Neural cell (in vitro differentiated cells): ENCODE data around the gene CTDSPL. TPM values are rescaled to one million over a fixed set of nuclear protein-coding genes. Genes with fewer than 3 reads are reported as not detected.

ENCODE experiments used
- H2AFZ ChIP-seq: fragments of 200-600, 300-800 bp; sonication (generic), shearing (Covaris generic); 2 replicates; pipeline ENCODE4 v1.6.0; 2014; ENCODE audit warnings: low read depth, mild to moderate bottlenecking, antibody characterized with exemption, low read length, moderate library complexity
- H3F3A ChIP-seq: fragments of 200-600 bp; shearing (Covaris generic); 2 replicates; pipeline ENCODE4 v1.6.1; 2016; ENCODE audit warnings: mild to moderate bottlenecking, moderate library complexity, mixed read lengths, antibody characterized with exemption, low read length; ENCODE audit not compliant: insufficient read depth, poor library complexity, severe bottlenecking
- H3K27ac ChIP-seq: fragments of 200-600, 300-800 bp; sonication (generic), shearing (Covaris generic); 2 replicates; pipeline ENCODE4 v1.5.1; 2014; ENCODE audit warnings: mild to moderate bottlenecking, low read length, moderate library complexity
- H3K27me3 ChIP-seq: fragments of 300-800, 200-600 bp; sonication (generic), shearing (Covaris generic); 2 replicates; pipeline ENCODE4 v1.6.0; 2014; ENCODE audit warnings: mild to moderate bottlenecking, low read depth, low read length, moderate library complexity; ENCODE audit not compliant: insufficient read depth
- H3K36me3 ChIP-seq: fragments of 300-800, 200-600 bp; sonication (generic), shearing (Covaris generic); 2 replicates; pipeline ENCODE4 v1.5.1; 2014; ENCODE audit warnings: mild to moderate bottlenecking, antibody characterized with exemption, low read length, moderate library complexity; ENCODE audit not compliant: insufficient read depth
- H3K4me2 ChIP-seq: fragments of 300-800, 200-600 bp; sonication (generic), shearing (Covaris generic); 2 replicates; pipeline ENCODE4 v1.6.0; 2014; ENCODE audit warnings: mild to moderate bottlenecking, low read length
- H3K4me3 ChIP-seq: fragments of 300-800, 200-600 bp; sonication (generic), shearing (Covaris generic); 2 replicates; pipeline ENCODE4 v1.5.1; 2014; ENCODE audit warnings: mild to moderate bottlenecking, low read length, moderate library complexity
- H3K79me2 ChIP-seq: fragments of 200-600 bp; shearing (Covaris generic); replicated peaks from 2 replicates; pipeline ENCODE4 v1.6.0; 2014; ENCODE audit warnings: mild to moderate bottlenecking, low read length, moderate library complexity; ENCODE audit not compliant: insufficient read depth
- H3K9ac ChIP-seq: fragments of 300-800, 200-600 bp; sonication (generic), shearing (Covaris generic); 2 replicates; pipeline ENCODE4 v1.6.1; 2016; ENCODE audit warnings: mild to moderate bottlenecking, low read length, mixed read lengths
- H3K9me2 ChIP-seq: fragments of 200-600 bp; shearing (Covaris generic); 2 replicates; pipeline ENCODE4 v1.6.1; 2016; ENCODE audit warnings: mild to moderate bottlenecking, low read length, mixed read lengths; ENCODE audit not compliant: insufficient read depth
- H3K9me3 ChIP-seq: fragments of 200-600, 300-800 bp; sonication (generic), shearing (Covaris generic); 2 replicates; pipeline ENCODE4 v1.6.1; 2016; ENCODE audit warnings: mild to moderate bottlenecking, mixed run types, low read length, moderate library complexity, mixed read lengths
- H4K20me1 ChIP-seq: fragments of 200-600 bp; shearing (Covaris generic); 2 replicates; pipeline ENCODE4 v1.6.1; 2016; ENCODE audit warnings: mild to moderate bottlenecking, mixed run types; ENCODE audit not compliant: insufficient read depth
- CTCF ChIP-seq: fragments of 450-650 bp; IDR thresholded peaks from 2 replicates; pipeline ENCODE4 v1.5.1; 2014; ENCODE audit warnings: antibody characterized with exemption, mild to moderate bottlenecking, moderate library complexity; ENCODE audit not compliant: poor library complexity, severe bottlenecking
- EP300 ChIP-seq: fragments of 450-650 bp; conservative IDR thresholded peaks from 2 replicates; pipeline ENCODE4 v1.6.1; 2014; ENCODE audit warnings: antibody characterized with exemption, mild to moderate bottlenecking, moderate library complexity; ENCODE audit not compliant: poor library complexity, severe bottlenecking
- EZH2 ChIP-seq: fragments of 200-600, 300-800 bp; shearing (Covaris generic), sonication (generic); IDR thresholded peaks from 2 replicates; pipeline ENCODE4 v1.6.1; 2014; ENCODE audit warnings: antibody characterized with exemption, low read length, borderline replicate concordance, mild to moderate bottlenecking; ENCODE audit not compliant: insufficient read depth, poor library complexity, severe bottlenecking
- MXI1 ChIP-seq: fragments of 450-650 bp; conservative IDR thresholded peaks from 2 replicates; pipeline ENCODE4 v1.6.1; 2014; ENCODE audit warnings: antibody characterized with exemption, mild to moderate bottlenecking; ENCODE audit not compliant: poor library complexity, severe bottlenecking
- POLR2AphosphoS5 ChIP-seq: IDR thresholded peaks from 2 replicates; pipeline ENCODE4 v1.6.1; 2012
- RAD21 ChIP-seq: fragments of 450-650 bp; conservative IDR thresholded peaks from 2 replicates; pipeline ENCODE4 v1.6.1; 2014; ENCODE audit warnings: antibody characterized with exemption, mild to moderate bottlenecking, moderate library complexity
- REST ChIP-seq: IDR thresholded peaks from 2 replicates; pipeline ENCODE4 v1.6.1; 2012; ENCODE audit warnings: borderline replicate concordance
- SMC3 ChIP-seq: fragments of 450-650 bp; conservative IDR thresholded peaks from 2 replicates; pipeline ENCODE4 v1.6.1; 2014; ENCODE audit warnings: antibody characterized with exemption, mild to moderate bottlenecking, moderate library complexity; ENCODE audit not compliant: poor library complexity
- TAF1 ChIP-seq: IDR thresholded peaks from 2 replicates; pipeline ENCODE4 v1.6.1; 2012; ENCODE audit warnings: low read depth
- polyA plus RNA-seq: library from polyadenylated mRNA; depleted of rRNA; stranded (reverse); fragments of >200 nt; gene quantifications from 2 replicates; pipeline ENCODE4 v1.2.3, GENCODE V29; 2014

CTDSPL gene
- polyA plus RNA-seq, 1 donor from 2014 or later, result 17.0 TPM

- Histone ChIP-seq H3F3A (no peaks in the 10 kb centered on the region), H3K79me2 (no peaks in the 10 kb centered on the region), H3K9ac (no peak overlapping the region), H2AFZ (no peak overlapping the region), H4K20me1 (no peaks in the 10 kb centered on the region), H3K27ac (no peak overlapping the region), H3K27me3 (no peaks in the 10 kb centered on the region), H3K4me3 (no peak overlapping the region), H3K4me2 (no peak overlapping the region), H3K36me3 (no peaks in the 10 kb centered on the region), H3K9me2 (no peaks in the 10 kb centered on the region), H3K9me3 (no peaks in the 10 kb centered on the region)
- TF ChIP-seq TAF1 (no peak), CTCF (no peak), POLR2AphosphoS5 (no peak), EZH2 (no peak), MXI1 (no peak), REST (no peak), EP300 (no peak), RAD21 (no peak), SMC3 (no peak)
Observed at GRCh38 chr3:37910671-37911400, 49.2 kb downstream of the CTDSPL start.

GRCh38 chr3:37912052-37912733, 50.5 kb downstream of the CTDSPL start:
- no peaks in the 10 kb centered on the region for H3K27me3 ChIP-seq
- no peak overlapping the region for H3K4me3 ChIP-seq
- no peak overlapping the region for H3K4me2 ChIP-seq
- TF ChIP-seq EP300 (no peak), REST (no peak), RAD21 (no peak), MXI1 (no peak), EZH2 (no peak), CTCF (no peak), POLR2AphosphoS5 (no peak), SMC3 (no peak), TAF1 (no peak)
- no peaks in the 10 kb centered on the region for H3K79me2 ChIP-seq
- H3F3A ChIP-seq, result no peaks in the 10 kb centered on the region
- H3K9me2 ChIP-seq, result no peaks in the 10 kb centered on the region
- no peaks in the 10 kb centered on the region for H3K36me3 ChIP-seq
- no peak overlapping the region for H2AFZ ChIP-seq
- H3K27ac ChIP-seq, result no peak overlapping the region
- H3K9me3 ChIP-seq, result no peaks in the 10 kb centered on the region
- no peak overlapping the region for H3K9ac ChIP-seq
- H4K20me1 ChIP-seq, result no peaks in the 10 kb centered on the region
